OCI-LY3 (cell line): Measurements from ENCODE around the gene ITSN1.

Source experiments
- H2AFZ ChIP-seq: fragments of 200-600, 300-600 bp; shearing (Covaris generic); 2 replicates; pipeline ENCODE4 v1.6.0; 2014; ENCODE audit warnings: antibody characterized with exemption, low read depth, low read length
- H3K27ac ChIP-seq: fragments of 200-600, 300-600 bp; sonication (generic); 2 replicates; pipeline ENCODE4 v1.5.1; 2014; ENCODE audit warnings: mild to moderate bottlenecking, low read length, moderate library complexity, mixed read lengths
- H3K27me3 ChIP-seq: fragments of 200-600, 300-600 bp; sonication (generic); 2 replicates; pipeline ENCODE4 v1.6.1; 2014; ENCODE audit warnings: low read depth, low read length, mixed read lengths
- H3K36me3 ChIP-seq: fragments of 200-600, 300-600 bp; sonication (generic); replicated peaks from 2 replicates; pipeline ENCODE3; 2014; ENCODE audit warnings: low read depth, low read length, mixed read lengths
- H3K4me1 ChIP-seq: fragments of 300-600, 200-600 bp; sonication (generic); 2 replicates; pipeline ENCODE4 v1.6.1; 2014; ENCODE audit warnings: low read length, mixed read lengths
- H3K4me2 ChIP-seq: fragments of 200-600, 300-600 bp; sonication (generic); 2 replicates; pipeline ENCODE4 v1.6.1; 2014; ENCODE audit warnings: low read length, mixed read lengths
- H3K4me3 ChIP-seq: fragments of 300-600, 200-600 bp; sonication (generic); 2 replicates; pipeline ENCODE4 v1.5.1; 2014; ENCODE audit warnings: antibody characterized with exemption, mild to moderate bottlenecking, low read length, moderate library complexity
- H3K79me2 ChIP-seq: fragments of 300-600, 200-600 bp; shearing (Covaris generic); 2 replicates; pipeline ENCODE4 v1.6.1; 2014; ENCODE audit warnings: mild to moderate bottlenecking, low read length, mixed read lengths
- H3K9ac ChIP-seq: fragments of 300-600, 200-600 bp; shearing (Covaris generic); 2 replicates; pipeline ENCODE4 v1.6.0; 2014; ENCODE audit warnings: mild to moderate bottlenecking, low read length, moderate library complexity
- H3K9me3 ChIP-seq: fragments of 200-600, 300-600 bp; shearing (Covaris generic); 2 replicates; pipeline ENCODE4 v1.6.1; 2014; ENCODE audit warnings: low read length, mixed read lengths; ENCODE audit not compliant: insufficient read depth
- H4K20me1 ChIP-seq: fragments of 200-600, 300-600 bp; sonication (generic); 2 replicates; pipeline ENCODE4 v1.6.1; 2016; ENCODE audit warnings: low read length, mixed read lengths; ENCODE audit not compliant: insufficient read depth
- CTCF ChIP-seq: fragments of 200-600, 300-600 bp; sonication (generic); IDR thresholded peaks from 2 replicates; pipeline ENCODE4 v1.5.1; 2014; ENCODE audit warnings: antibody characterized with exemption, low read length, low read depth
- EZH2phosphoT487 ChIP-seq: fragments of 200-600 bp; shearing (Covaris generic); IDR thresholded peaks from 2 replicates; pipeline ENCODE4 v1.6.1; 2018; ENCODE audit warnings: antibody characterized with exemption, mixed run types, low read depth

The ITSN1 gene

DNA sequence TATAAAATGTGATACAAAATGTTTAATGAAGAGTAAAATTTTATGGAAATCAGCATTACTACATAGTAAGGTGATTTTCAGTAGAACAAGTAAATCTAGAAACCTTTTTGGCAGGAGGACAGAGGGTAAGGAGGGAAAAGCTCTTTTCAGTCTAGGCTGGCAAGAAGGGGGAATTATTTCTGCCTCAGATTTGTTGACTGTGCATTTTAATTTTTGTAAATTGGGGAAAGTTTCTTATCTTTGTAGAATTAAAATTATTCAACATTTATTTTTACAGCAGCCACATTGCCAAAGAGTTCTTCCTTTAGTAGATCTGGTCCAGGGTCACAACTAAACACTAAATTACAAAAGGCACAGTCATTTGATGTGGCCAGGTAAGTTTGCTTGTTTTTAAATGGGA, 109.2 kb downstream of the ITSN1 start:
- H3K9ac ChIP-seq: no peak overlapping the region
- no peak overlapping the region for H3K27ac ChIP-seq
- H3K9me3 ChIP-seq: no peaks in the 10 kb centered on the region
- H4K20me1 ChIP-seq: no peaks in the 10 kb centered on the region
- no peaks in the 10 kb centered on the region for H3K27me3 ChIP-seq
- H2AFZ ChIP-seq: no peak overlapping the region
- no peaks in the 10 kb centered on the region for H3K36me3 ChIP-seq
- peaks cover 6% of the 10 kb centered on the region for H3K4me1 ChIP-seq
- H3K79me2 ChIP-seq: no peaks in the 10 kb centered on the region
- TF ChIP-seq CTCF (no peak), EZH2phosphoT487 (no peak)
- no peak overlapping the region for H3K4me2 ChIP-seq
- no peak overlapping the region for H3K4me3 ChIP-seq

GRCh38 chr21:33752260-33752659, 110.0 kb downstream of the ITSN1 start:
- TF ChIP-seq EZH2phosphoT487 (no peak), CTCF (no peak)
- no peaks in the 10 kb centered on the region for H3K9me3 ChIP-seq
- no peak overlapping the region for H3K9ac ChIP-seq
- no peak overlapping the region for H3K4me3 ChIP-seq
- no peaks in the 10 kb centered on the region for H3K27me3 ChIP-seq
- H2AFZ ChIP-seq: no peak overlapping the region
- no peaks in the 10 kb centered on the region for H4K20me1 ChIP-seq
- peaks cover 6% of the 10 kb centered on the region for H3K4me1 ChIP-seq
- H3K79me2 ChIP-seq: no peaks in the 10 kb centered on the region
- H3K27ac ChIP-seq: no peak overlapping the region
- H3K36me3 ChIP-seq: no peaks in the 10 kb centered on the region
- no peak overlapping the region for H3K4me2 ChIP-seq

GRCh38 chr21:33753886-33754285, 111.6 kb downstream of the ITSN1 start:
- H3K79me2 ChIP-seq: no peaks in the 10 kb centered on the region
- TF ChIP-seq EZH2phosphoT487 (no peak), CTCF (no peak)
- no peak overlapping the region for H3K27ac ChIP-seq
- H3K4me3 ChIP-seq: no peak overlapping the region
- no peaks in the 10 kb centered on the region for H3K27me3 ChIP-seq
- H4K20me1 ChIP-seq: no peaks in the 10 kb centered on the region
- H3K9ac ChIP-seq: no peak overlapping the region
- no peaks in the 10 kb centered on the region for H3K36me3 ChIP-seq
- no peak overlapping the region for H2AFZ ChIP-seq
- no peak overlapping the region for H3K4me2 ChIP-seq
- H3K9me3 ChIP-seq: no peaks in the 10 kb centered on the region
- peaks cover 6% of the 10 kb centered on the region for H3K4me1 ChIP-seq

- no peaks in the 10 kb centered on the region for H3K36me3 ChIP-seq
Measured at GRCh38 chr21:33754481-33754880, 112.2 kb downstream of the ITSN1 start.

More at GRCh38 chr21:33754481-33754880, 112.2 kb downstream of the ITSN1 start:
- Histone ChIP-seq H3K4me1 (peaks cover 6% of the 10 kb centered on the region), H3K9ac (no peak overlapping the region), H3K9me3 (no peaks in the 10 kb centered on the region), H3K27me3 (no peaks in the 10 kb centered on the region), H4K20me1 (no peaks in the 10 kb centered on the region), H3K79me2 (no peaks in the 10 kb centered on the region), H3K4me2 (no peak overlapping the region), H2AFZ (no peak overlapping the region), H3K4me3 (no peak overlapping the region), H3K27ac (no peak overlapping the region)
- no peak for TF ChIP-seq CTCF
- no peak for TF ChIP-seq EZH2phosphoT487
